ENCODE results near the gene ACVR1.
A peak's percentile ranks its signal among the peaks of the same experiment; 100 is the strongest.

Gene ACVR1

GRCh38 chr2:157751462-157752058, 124.6 kb downstream of the ACVR1 start:
- TF ChIP-seq, protein P1, sequence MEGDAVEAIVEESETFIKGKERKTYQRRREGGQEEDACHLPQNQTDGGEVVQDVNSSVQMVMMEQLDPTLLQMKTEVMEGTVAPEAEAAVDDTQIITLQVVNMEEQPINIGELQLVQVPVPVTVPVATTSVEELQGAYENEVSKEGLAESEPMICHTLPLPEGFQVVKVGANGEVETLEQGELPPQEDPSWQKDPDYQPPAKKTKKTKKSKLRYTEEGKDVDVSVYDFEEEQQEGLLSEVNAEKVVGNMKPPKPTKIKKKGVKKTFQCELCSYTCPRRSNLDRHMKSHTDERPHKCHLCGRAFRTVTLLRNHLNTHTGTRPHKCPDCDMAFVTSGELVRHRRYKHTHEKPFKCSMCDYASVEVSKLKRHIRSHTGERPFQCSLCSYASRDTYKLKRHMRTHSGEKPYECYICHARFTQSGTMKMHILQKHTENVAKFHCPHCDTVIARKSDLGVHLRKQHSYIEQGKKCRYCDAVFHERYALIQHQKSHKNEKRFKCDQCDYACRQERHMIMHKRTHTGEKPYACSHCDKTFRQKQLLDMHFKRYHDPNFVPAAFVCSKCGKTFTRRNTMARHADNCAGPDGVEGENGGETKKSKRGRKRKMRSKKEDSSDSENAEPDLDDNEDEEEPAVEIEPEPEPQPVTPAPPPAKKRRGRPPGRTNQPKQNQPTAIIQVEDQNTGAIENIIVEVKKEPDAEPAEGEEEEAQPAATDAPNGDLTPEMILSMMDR (conservative IDR thresholded peaks at IDR 0.05; ENCODE audit: low read depth, low read length): peak; percentile 7
- peak; percentile 69 for DNase-seq (ENCODE audit: low read depth)
- no peak overlapping the region for H3K4me3 ChIP-seq (ENCODE audit: low read depth, low read length)

GRCh38 chr2:157749684-157750083, 126.4 kb downstream of the ACVR1 start:
- H3K4me3 ChIP-seq (ENCODE audit: low read depth, low read length): no peak overlapping the region
- no peak for DNase-seq (ENCODE audit: low read depth)
- TF ChIP-seq, protein P1 (conservative IDR thresholded peaks at IDR 0.05; ENCODE audit: low read depth, low read length): no peak

DNA sequence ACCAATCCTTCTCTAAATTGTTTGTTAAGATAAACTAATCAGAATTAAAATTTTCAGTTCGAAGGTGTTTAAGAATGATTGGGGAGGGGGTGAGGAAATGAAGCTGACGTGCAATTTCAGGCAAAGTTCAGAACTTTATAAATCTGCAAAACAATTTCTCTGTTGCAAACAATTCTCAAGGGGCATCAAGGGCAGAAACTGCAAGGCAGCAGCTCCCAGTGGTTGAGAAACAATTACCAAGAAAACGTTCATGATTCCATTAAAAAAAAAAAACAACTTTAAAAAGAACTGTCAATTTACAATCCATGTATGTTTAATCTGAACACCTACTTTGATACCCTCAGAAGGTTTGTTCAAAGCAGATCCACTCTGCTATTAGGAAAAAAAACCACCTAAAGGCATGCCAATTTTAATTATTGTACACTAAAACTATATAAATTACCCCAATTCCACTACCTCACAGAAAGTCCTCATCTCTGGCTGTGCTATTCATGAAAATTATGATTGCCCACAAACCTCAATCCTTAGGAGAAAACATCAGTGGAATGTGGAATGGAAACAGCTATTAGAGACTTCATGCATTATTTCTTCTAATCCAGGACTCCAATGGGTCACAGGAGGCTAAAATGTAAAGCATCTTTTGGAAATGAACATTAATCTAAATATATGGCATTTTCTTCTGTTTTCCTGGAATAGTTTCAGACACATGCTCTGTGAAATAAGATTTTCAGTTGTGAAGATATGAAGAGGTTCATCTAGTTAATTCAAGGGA, 127.6 kb downstream of the ACVR1 start:
- DNase-seq (ENCODE audit: low read depth): peak; percentile 15
- TF ChIP-seq, protein P1 (conservative IDR thresholded peaks at IDR 0.05; ENCODE audit: low read depth, low read length): no peak
- no peak overlapping the region for H3K4me3 ChIP-seq (ENCODE audit: low read depth, low read length)

DNA sequence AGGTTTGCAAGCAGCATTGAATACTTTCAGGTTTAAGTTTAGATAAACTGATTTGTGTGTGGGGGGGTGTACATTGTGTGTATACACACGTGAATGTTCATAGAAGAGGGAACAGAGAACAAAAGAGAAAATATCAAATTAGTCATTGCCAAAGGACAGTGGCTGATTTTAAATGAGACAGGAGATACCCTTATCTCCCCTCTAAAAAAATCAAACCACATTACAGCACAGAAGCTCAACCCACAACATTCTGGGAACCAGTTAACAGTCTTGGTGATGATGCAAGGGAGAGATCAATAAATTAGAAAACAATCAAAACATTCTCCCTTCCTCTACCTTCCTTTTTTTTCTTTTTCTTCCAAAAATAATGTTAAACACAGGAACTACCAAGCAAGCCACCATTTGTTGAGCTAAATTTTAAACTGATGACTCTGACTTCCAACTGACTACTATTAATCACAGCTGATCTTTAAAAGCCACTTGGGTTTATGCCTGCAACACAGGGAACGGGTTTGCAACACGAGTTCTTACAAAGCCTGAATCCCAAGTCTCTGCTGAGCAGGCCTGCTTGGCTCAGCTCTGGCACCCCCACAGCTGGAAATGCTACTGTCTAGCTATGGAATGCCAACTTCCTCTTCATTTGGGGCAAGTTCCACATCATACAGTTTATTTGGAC, 128.3 kb downstream of the ACVR1 start:
- TF ChIP-seq, protein P1 (conservative IDR thresholded peaks at IDR 0.05; ENCODE audit: low read depth, low read length): no peak
- DNase-seq (ENCODE audit: low read depth): peak; percentile 57

DNA sequence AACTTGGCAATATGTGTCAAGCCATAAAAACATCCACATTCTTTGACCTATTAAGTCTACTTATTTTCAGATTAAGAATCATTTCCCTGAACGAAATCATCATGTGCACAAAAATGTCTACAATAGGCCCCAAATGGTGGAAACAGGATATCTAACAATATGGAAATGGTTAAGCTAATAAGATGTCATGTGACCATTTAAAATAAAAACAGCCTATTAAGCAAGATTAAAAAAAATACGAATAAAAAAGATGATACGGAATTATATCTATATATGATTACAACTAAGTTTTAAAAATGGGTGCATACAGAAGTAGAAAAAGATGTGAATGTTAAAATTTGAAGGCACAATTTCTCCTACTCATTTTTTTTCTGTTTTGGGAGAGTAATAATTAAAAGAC, 128.8 kb downstream of the ACVR1 start:
- H3K4me3 ChIP-seq (ENCODE audit: low read depth, low read length): no peak overlapping the region
- TF ChIP-seq, protein P1 (conservative IDR thresholded peaks at IDR 0.05; ENCODE audit: low read depth, low read length): no peak
- DNase-seq (ENCODE audit: low read depth): no peak

More for the DNA sequence above, 128.3 kb downstream of the ACVR1 start:
- no peak overlapping the region for H3K4me3 ChIP-seq (ENCODE audit: low read depth, low read length)

- DNase-seq (ENCODE audit: low read depth): peak; percentile 89
- H3K4me3 ChIP-seq (ENCODE audit: low read depth, low read length): no peak overlapping the region
- TF ChIP-seq, protein P1 (conservative IDR thresholded peaks at IDR 0.05; ENCODE audit: low read depth, low read length): no peak
Measured at GRCh38 chr2:157746234-157746950, 129.7 kb downstream of the ACVR1 start.
